ENCODE data around the gene FLT1. TPM values are rescaled to one million over a fixed set of nuclear protein-coding genes. Genes with fewer than 3 reads are reported as not detected.

Gene FLT1
- total RNA-seq, 1 donor from 2014 or later, result 6.5 TPM

- Mint-ChIP-seq H3K4me1 (peaks cover 14% of the 10 kb centered on the region), H3K27me3 (ENCODE audit: low read depth) (no peaks in the 10 kb centered on the region), H3K36me3 (no peaks in the 10 kb centered on the region), H3K4me3 (no peak overlapping the region), H3K27ac (no peak overlapping the region), H3K9me3 (no peaks in the 10 kb centered on the region)
- DNase-seq (ENCODE audit: low spot score in 2 of 2, unreplicated experiment in 2 of 2), result no peak
- no peak for TF ChIP-seq CTCF (IDR thresholded peaks at IDR 0.05; ENCODE audit: unreplicated experiment)
Measured at GRCh38 chr13:28396053-28396452, 98.9 kb downstream of the FLT1 start.

DNA sequence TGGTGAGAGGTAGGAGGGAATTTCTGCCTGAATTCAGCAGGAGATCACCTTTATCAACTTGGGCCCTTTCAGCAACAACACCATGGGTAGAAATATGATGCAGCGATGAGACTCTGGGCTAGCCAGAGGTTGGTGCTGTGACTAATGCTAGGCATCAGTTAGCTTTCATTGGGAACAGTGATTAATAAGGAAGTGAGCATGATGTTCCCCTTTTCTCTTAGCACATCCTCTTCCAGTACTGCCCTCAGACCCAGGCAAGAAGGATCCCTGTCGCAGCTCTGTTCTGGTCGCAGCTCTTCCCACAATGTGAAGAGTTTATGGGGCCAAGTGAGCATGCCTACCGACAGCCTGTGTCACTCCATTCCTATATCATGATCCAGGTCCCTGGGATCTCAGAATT lies 100.5 kb downstream of the FLT1 start:
- no peaks in the 10 kb centered on the region for H3K36me3 Mint-ChIP-seq
- no peaks in the 10 kb centered on the region for H3K9me3 Mint-ChIP-seq
- H3K4me3 Mint-ChIP-seq, result no peak overlapping the region
- no peak for TF ChIP-seq CTCF (IDR thresholded peaks at IDR 0.05; ENCODE audit: unreplicated experiment)
- no peak for DNase-seq (ENCODE audit: low spot score in 2 of 2, unreplicated experiment in 2 of 2)
- H3K27me3 Mint-ChIP-seq (ENCODE audit: low read depth), result no peaks in the 10 kb centered on the region
- H3K27ac Mint-ChIP-seq, result no peak overlapping the region
- H3K4me1 Mint-ChIP-seq, result peaks cover 19% of the 10 kb centered on the region

DNA sequence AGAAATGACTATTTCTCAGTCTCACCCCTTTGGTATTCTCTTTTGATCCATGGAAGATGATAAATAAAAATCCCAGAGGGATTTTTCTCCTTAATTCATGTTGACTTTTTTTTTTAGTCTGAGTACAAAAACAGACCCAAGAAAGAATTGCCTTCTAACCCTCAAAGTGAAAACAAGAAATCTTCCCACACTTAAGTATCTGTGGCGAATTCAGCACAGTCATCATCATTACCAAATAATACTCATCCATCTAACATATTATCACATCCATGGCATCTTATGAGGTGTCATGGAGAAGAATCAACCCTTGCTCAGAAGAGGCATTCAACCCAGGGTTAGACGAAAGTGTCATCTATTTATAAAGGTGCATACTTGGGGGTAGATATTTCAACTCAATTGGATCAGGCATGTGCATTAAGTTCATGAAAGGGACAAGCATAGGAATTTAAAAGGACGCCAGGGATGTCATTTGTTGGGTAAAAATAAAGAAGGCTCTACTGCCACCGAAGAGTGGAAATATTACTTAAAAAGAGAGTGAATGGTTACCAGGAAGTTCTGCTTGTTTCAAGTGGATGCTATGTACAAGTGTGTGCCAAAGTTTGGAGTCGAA lies 101.9 kb downstream of the FLT1 start:
- no peaks in the 10 kb centered on the region for H3K27me3 Mint-ChIP-seq (ENCODE audit: low read depth)
- no peaks in the 10 kb centered on the region for H3K36me3 Mint-ChIP-seq
- no peak overlapping the region for H3K27ac Mint-ChIP-seq
- H3K9me3 Mint-ChIP-seq, result no peaks in the 10 kb centered on the region
- H3K4me1 Mint-ChIP-seq, result peaks cover 15% of the 10 kb centered on the region
- DNase-seq (ENCODE audit: low spot score in 2 of 2, unreplicated experiment in 2 of 2), result no peak
- TF ChIP-seq CTCF (IDR thresholded peaks at IDR 0.05; ENCODE audit: unreplicated experiment), result no peak
- no peak overlapping the region for H3K4me3 Mint-ChIP-seq

GRCh38 chr13:28392428-28392827 lies 102.5 kb downstream of the FLT1 start:
- Mint-ChIP-seq H3K4me3 (no peak overlapping the region), H3K36me3 (no peaks in the 10 kb centered on the region), H3K9me3 (no peaks in the 10 kb centered on the region), H3K4me1 (peaks cover 15% of the 10 kb centered on the region), H3K27me3 (ENCODE audit: low read depth) (no peaks in the 10 kb centered on the region), H3K27ac (no peak overlapping the region)
- no peak for DNase-seq (ENCODE audit: low spot score in 2 of 2, unreplicated experiment in 2 of 2)
- no peak for TF ChIP-seq CTCF (IDR thresholded peaks at IDR 0.05; ENCODE audit: unreplicated experiment)

- H3K27ac Mint-ChIP-seq, result no peak overlapping the region
- TF ChIP-seq CTCF (IDR thresholded peaks at IDR 0.05; ENCODE audit: unreplicated experiment), result no peak
- H3K4me3 Mint-ChIP-seq, result no peak overlapping the region
- H3K4me1 Mint-ChIP-seq, result peaks cover 11% of the 10 kb centered on the region
- H3K36me3 Mint-ChIP-seq, result no peaks in the 10 kb centered on the region
- no peaks in the 10 kb centered on the region for H3K9me3 Mint-ChIP-seq
- no peaks in the 10 kb centered on the region for H3K27me3 Mint-ChIP-seq (ENCODE audit: low read depth)
- no peak for DNase-seq (ENCODE audit: low spot score in 2 of 2, unreplicated experiment in 2 of 2)
Measured at GRCh38 chr13:28387740-28388501, 107.0 kb downstream of the FLT1 start.

Measured in mesothelial cell of epicardium (in vitro differentiated cells).